Measurements from ENCODE around the gene ZNF841.
"Not testable (repeated sequence)": the region's sequence is repeated elsewhere in the genome, so short reads cannot be mapped to it uniquely, and the experiment has no call there.

Gene ZNF841

DNA sequence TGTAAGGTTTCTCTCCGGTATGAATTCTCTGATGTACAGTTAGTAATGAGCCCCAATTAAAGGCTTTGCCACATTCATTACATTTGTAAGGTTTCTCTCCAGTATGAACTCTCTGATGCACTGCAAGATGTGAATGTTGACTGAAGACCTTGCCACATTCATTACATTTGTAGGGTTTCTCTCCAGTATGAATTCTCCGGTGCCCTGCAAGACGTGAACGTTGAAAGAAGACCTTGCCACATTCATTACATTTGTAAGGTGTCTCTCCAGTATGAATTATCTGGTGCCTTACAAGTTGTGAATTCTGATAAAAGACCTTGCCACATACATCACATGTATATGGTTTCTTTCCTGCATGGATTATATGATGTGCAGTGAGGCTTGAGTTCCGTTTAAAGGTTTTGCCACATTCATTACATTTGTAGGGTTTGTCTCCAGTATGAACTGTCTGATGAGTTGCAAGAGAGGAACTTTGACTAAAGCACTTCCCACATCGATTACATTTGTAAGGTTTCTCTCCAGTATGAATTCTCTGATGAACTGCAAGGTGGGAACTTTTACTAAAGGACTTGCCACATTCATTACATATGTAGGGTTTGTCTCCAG, 29.2 kb downstream of the ZNF841 start:
- no peak for DNase-seq

DNA sequence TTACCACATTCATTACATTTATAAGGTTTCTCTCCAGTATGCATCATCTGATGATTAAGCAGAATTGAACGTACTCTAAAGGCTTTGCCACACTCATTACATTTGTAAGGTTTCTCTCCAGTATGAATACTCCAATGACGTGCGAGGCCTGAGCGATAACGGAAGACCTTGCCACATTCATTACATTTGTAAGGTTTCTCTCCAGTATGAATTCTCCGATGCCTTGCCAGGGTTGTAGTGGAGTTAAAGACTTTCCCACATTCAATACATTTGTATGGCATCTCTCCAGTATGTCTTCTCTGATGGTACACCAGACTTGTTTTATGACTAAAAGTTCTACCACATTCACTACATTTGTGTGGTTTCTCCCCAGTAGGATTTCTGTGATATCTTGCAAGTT, 30.2 kb downstream of the ZNF841 start:
- no peak for DNase-seq

DNA sequence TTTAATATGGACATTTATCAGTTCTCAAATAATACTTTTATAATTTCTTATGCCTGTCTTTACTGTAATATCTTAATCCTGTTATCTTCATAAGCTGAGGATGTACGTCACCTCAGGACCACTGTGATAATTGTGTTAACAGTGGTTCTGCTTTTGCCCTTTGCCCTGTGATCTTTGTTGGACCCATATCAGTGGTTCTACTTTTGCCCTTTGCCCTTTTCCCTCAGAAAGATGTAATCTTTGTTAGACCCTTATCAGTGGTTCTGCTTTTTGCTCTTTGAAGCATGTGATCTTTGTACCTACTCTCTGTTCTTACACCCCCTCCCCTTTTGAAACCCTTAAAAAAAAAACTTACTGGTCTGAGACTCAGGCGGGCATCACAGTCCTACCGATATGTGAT, 39.1 kb downstream of the ZNF841 start:
- not testable (repeated sequence) for DNase-seq

DNA sequence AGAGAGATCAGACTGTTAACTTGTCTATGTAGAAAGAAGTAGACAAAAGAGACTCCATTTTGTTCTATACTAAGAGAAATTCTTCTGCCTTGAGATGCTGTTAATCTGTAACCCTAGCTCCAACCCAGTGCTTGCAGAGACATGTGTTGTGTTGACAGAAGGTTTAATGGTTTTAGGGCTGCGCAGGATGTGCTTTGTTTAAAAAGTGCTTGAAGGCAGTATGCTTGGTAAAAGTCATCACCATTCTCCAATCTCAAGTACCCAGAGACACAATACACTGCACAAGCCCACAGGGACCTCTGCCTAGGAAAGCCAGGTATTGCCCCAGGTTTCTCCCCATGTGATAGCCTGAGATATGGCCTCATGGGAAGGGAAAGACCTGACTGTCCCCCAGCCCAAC, 43.8 kb downstream of the ZNF841 start:
- DNase-seq: peak; percentile 51

DNA sequence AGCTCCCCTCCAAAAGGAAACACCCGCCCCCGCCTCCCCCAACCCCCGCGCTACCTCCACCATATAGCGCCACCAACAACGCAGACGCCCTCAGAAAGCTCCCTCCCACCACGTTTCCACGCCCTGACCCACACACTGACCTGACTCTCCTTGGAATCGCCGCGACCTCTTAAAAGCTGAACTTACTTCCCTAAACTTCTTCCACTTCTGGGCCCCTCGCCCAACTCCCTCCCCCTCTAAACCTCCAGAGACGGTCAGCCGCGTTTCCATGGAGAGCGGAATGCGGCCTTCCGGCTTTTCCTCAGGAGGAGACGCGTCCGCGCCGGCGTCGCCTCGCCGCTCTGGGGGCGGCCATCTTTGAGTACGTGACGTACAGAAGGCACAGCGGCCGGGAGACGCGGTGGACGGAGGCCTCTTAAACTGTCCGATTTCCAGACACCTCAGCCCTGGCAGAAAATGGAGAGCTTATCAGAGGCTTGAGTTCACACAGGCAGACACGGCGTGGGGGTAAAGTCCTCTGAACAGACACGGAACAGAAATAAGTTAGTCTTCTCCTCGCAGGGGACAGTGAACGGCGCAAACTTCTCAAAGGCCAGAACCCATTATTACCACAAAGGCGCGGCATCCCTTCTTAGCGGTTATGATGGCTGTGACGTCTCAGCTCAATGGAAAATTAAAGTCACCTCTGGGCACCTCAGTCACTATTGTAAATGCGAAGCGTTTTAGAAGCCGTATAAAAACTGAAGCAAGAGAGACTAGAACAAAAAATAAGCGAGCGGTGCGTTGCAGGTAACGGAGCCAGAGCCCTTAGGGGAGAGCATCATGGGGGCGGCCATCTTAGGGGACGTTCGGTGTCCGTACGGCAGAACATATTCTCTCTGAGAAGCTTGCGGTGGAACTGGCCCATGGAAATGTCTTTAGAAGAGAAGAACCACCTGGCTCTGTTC, 46.7 kb downstream of the ZNF841 start, which contains the start of gene ZNF432:
TSS of gene ZNF432 (minus strand) at position 284 of the 947 bp plus-strand sequence. CDS start 1,970 bp downstream, outside the sequence.
- peak; percentile 87 for DNase-seq

DNA sequence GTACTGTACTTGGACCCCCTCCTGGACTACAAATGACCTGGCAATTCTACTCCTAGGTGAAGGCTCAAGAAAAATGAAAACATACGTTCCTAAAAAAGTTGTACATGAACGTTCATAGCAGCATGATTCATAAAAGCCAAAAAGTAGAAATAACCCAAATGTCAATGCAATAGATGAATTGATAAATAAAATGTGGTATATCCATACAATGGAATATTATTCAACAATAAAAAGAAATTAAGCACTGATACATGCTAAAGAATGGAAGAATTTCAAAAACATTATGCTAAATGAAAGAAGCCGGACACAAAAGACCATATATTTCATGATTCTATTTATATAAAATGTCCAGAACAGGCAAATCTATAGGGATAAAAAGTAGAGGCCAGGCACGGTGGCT, 56.4 kb downstream of the ZNF841 start:
- DNase-seq: no peak

DNA sequence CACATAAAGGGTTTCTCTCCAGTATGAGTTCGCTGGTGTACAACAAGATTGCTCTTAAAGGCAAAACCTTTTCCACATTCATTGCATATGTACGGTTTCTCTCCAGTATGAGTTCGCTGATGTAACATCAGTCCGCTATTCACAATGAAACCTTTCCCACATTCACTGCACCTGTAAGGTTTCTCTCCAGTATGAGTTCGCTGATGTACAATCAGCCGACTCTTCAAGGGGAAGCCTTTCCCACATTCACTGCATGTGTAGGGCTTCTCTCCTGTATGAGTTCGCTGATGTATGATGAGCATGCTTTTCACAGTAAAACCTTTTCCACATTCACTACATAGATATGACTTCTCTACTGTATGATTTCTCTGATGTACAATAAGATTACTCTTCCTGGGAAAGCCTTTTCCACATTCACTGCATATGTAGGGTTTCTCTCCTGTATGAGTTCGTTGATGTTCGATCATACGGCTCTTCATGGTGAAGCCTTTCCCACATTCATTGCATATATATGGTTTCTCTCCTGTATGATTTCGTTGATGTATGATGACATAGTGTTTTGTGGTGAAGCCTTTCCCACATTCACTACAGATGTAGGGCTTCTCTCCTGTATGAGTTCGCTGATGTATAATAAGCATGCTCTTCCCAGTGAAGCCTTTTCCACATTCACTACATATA, 61.4 kb downstream of the ZNF841 start:
- no peak for DNase-seq

DNA sequence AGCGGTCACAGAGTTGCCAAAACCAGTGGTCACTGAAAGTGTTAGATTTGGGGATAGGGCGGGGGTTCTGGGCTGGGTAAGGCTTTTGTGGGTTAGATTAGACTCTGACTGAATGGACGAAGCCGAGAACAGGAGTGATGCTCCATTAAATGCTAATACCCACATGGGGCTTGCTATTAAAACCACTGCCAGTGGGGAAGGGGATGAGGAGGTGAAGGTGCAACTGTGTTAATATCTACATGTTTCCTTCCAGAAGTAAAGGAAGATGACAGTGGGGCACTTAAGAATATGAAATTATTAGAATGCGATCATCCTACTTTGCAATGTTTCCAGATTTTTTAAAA, 66.8 kb downstream of the ZNF841 start:
- DNase-seq: no peak

DNA sequence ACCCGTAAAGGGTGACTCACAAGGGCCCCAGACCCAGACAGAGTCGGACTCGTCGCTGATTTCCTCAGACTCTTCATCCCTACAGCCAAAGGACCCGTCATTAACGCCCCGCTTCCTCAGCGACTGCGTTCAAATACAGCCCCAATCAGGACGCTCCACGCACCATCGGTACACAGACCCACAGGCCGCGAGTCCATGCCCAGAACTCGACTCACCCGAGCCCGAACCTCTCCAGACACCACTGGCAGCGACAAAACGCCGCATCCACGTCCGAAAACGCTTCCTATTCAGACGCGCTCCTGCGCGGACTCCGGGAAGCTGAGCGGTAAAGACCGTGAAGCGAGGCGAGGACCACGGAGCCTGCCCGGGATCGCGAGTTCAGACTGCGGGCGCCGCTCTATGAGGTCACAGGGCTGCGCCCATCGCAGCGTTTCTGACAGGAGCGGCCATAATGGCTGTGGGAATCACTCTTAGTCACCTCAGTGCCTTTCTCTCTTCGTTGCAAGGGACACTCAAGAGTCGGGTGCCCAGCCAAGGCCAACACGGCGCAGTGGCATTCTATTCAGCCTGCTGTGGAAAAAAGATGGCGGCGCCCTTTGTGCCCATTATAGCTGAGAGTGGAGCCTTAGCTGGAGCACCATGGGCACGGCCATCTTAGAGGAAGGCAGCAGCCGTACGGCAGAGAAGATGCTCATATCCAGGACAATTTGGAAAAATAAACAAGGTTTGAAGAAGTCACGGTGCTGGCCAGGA, 67.4 kb downstream of the ZNF841 start, which contains the start of gene ZNF614:
TSS of gene ZNF614 (minus strand) at position 353 of the 753 bp plus-strand sequence. CDS start 2,634 bp downstream, outside the sequence.
- peak; percentile 79 for DNase-seq

DNA sequence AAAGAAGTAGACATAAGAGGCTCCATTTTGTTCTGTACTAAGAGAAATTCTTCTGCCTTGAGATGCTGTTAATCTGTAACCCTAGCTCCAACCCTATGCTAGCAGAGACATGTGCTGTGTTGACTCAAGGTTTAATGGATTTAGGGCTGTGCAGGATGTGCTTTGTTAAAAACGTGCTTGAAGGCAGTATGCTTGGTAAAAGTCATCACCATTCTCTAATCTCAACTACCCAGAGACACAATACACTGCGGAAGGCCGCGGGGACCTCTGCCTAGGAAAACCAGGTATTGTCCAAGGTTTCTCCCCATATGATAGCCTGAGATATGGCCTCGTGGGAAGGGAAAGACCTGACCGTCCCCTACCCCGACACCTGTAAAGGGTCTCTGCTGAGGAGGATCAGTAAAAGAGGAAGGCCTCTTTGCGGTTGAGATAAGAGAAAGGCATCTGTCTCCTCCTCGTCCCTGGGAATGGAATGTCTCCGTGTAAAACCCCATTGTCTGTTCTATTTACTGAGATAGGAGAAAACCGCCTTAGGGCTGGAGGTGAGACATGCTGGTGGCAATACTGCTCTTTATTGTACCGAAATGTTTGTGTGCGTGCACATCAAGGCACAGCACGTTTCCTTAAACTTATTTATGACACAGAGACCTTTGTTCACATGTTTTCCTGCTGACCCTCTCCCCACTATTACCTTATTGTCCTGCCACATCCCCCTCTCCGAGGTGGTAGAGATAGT, 69.1 kb downstream of the ZNF841 start:
- not testable (repeated sequence) for DNase-seq

DNA sequence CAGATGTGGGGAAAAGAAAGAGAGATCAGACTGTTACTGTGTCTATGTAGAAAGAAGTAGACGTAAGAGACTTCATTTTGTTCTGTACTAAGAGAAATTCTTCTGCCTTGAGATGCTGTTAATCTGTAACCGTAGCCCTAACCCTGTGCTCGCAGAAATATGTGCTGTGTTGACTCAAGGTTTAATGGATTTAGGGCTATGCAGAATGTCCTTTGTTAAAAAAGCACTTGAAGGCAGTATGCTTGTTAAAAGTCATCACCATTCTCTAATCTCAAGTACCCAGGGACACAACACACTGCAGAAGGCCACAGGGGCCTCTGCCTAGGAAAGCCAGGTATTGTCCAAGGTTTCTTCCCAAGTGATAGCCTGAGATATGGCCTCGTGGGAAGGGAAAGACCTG, 71.1 kb downstream of the ZNF841 start:
- DNase-seq: not testable (repeated sequence)

DNA sequence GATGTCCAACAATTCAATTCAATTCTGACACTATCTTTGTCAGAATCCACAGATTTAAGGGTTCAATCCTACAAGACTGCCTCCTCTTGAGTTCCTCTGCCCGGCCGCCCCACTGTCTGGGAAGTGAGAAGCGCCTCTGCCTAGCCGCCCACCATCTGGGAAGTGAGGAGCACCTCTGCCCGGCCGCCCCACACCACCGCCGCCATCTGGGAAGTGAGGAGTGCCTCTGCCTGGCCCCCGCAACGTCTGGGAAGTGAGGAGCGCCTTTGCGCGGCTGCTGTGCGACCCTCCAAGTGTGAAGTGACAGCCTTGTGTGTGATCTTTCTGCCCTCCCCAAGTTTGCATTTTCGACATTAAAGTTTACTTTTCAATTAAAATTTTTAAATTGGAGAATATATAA, 73.4 kb downstream of the ZNF841 start:
- no peak for DNase-seq

DNA sequence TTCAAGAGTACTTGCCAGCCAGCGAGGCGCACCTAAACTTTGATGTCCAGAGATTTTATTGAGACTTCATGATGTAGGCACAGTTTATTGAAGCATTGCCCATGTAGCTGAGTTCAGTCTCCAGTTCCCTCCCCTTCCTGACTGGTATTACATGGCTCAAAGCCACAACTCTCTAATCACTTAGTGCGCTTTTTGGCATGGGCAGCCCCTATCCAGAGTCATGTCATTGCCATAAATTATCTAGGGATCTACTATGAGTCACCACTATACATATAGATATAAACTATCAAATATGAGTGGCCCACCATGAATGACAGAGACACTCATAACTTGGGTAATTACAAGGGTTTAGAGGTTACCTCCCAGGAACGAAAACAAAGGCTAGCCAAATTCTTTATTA, 75.1 kb downstream of the ZNF841 start:
- no peak for DNase-seq
